WTC11 (cell line): ENCODE measurements around the gene ZMYM1. TPM values are rescaled to one million over a fixed set of nuclear protein-coding genes. Genes with fewer than 3 reads are reported as not detected.

Experiments
- ATAC-seq: fragments of 200-7000 bp; cut with Tn5 transposase; 2 replicates; pipeline ENCODE4 v1.10.0; 2021; ENCODE audit warnings: mild to moderate bottlenecking, moderate library complexity
- CTCF ChIA-PET: fragments of 300-600 bp; sonication (Branson Sonifier 250); formaldehyde crosslinking; loops from one replicate; lab custom pipeline; 2021; ENCODE audit warnings: antibody characterized with exemption; lab: Charles Lee
- POLR2A ChIA-PET: fragments of 350-600 bp; sonication (Branson Sonifier 250); formaldehyde crosslinking; loops from one replicate; lab custom pipeline; 2021; ENCODE audit warnings: antibody characterized with exemption; lab: Charles Lee
- DNase-seq: peaks from one replicate; pipeline ENCODE4 v3.0.0; 2021; ENCODE audit warnings: low spot score
- H3K27ac Mint-ChIP-seq: 2 replicates; pipeline ENCODE4 v1.8.0; 2021; ENCODE audit warnings: mixed read lengths
- H3K27me3 Mint-ChIP-seq: 2 replicates; pipeline ENCODE4 v1.8.0; 2021; ENCODE audit warnings: low read depth, mild to moderate bottlenecking, moderate library complexity, mixed read lengths
- H3K36me3 Mint-ChIP-seq: 2 replicates; pipeline ENCODE4 v1.8.0; 2021; ENCODE audit warnings: mixed read lengths
- H3K4me1 Mint-ChIP-seq: 2 replicates; pipeline ENCODE4 v1.8.0; 2022; ENCODE audit warnings: mixed read lengths
- H3K4me3 Mint-ChIP-seq: 2 replicates; pipeline ENCODE4 v1.8.0; 2021; ENCODE audit warnings: mild to moderate bottlenecking, moderate library complexity, mixed read lengths
- H3K9me3 Mint-ChIP-seq: 2 replicates; pipeline ENCODE4 v1.8.0; 2021; ENCODE audit warnings: mixed read lengths
- AR ChIP-seq: fragments of 250-450 bp; sonication (Bioruptor Pico); IDR thresholded peaks from 2 replicates; pipeline ENCODE4 v1.9.0; 2021; ENCODE audit warnings: mild to moderate bottlenecking
- ARID4B ChIP-seq: sonication (generic); formaldehyde crosslinking; IDR thresholded peaks from 2 replicates; pipeline ENCODE4 v1.8.0; 2023; ENCODE audit warnings: missing genetic modification reagents, mild to moderate bottlenecking, borderline replicate concordance
- CREB1 ChIP-seq: sonication (generic); formaldehyde crosslinking; IDR thresholded peaks from 2 replicates; pipeline ENCODE4 v1.8.0; 2023; ENCODE audit warnings: mild to moderate bottlenecking, missing genetic modification reagents
- CREM ChIP-seq: sonication (generic); formaldehyde crosslinking; IDR thresholded peaks from 2 replicates; pipeline ENCODE4 v1.8.1; 2022; ENCODE audit warnings: mild to moderate bottlenecking, missing genetic modification reagents, moderate library complexity
- CTCF ChIP-seq: fragments of 200-600 bp; IDR thresholded peaks from 2 replicates; pipeline ENCODE4 v1.8.0; 2022; ENCODE audit warnings: antibody characterized with exemption
- ELF4 ChIP-seq: sonication (generic); formaldehyde crosslinking; IDR thresholded peaks from 2 replicates; pipeline ENCODE4 v1.8.1; 2022; ENCODE audit warnings: low read depth, mild to moderate bottlenecking, moderate library complexity, missing genetic modification reagents
- EMX1 ChIP-seq: fragments of 250-450 bp; sonication (Bioruptor Pico); IDR thresholded peaks from 2 replicates; pipeline ENCODE4 v1.8.0; 2021; ENCODE audit warnings: mild to moderate bottlenecking
- ESRRA ChIP-seq: sonication (generic); formaldehyde crosslinking; IDR thresholded peaks from 2 replicates; pipeline ENCODE4 v1.8.1; 2022; ENCODE audit warnings: mild to moderate bottlenecking, missing genetic modification reagents, borderline replicate concordance
- IRF1 ChIP-seq: sonication (generic); formaldehyde crosslinking; IDR thresholded peaks from 2 replicates; pipeline ENCODE4 v1.8.0; 2023; ENCODE audit warnings: missing genetic modification reagents
- IRF2 ChIP-seq: sonication (generic); formaldehyde crosslinking; IDR thresholded peaks from 2 replicates; pipeline ENCODE4 v1.8.0; 2022; ENCODE audit warnings: low read depth, missing genetic modification reagents, borderline replicate concordance
- JUN ChIP-seq: sonication (generic); formaldehyde crosslinking; IDR thresholded peaks from 2 replicates; pipeline ENCODE4 v1.8.0; 2023; ENCODE audit warnings: mild to moderate bottlenecking, missing genetic modification reagents
- MYBL2 ChIP-seq: sonication (generic); formaldehyde crosslinking; IDR thresholded peaks from 2 replicates; pipeline ENCODE4 v1.8.1; 2023; ENCODE audit warnings: mild to moderate bottlenecking, moderate library complexity, missing genetic modification reagents
- NFATC4 ChIP-seq: fragments of 250-450 bp; sonication (Bioruptor Pico); IDR thresholded peaks from 2 replicates; pipeline ENCODE4 v1.9.0; 2021; ENCODE audit warnings: mild to moderate bottlenecking
- OVOL2 ChIP-seq: fragments of 250-450 bp; sonication (Bioruptor Pico); IDR thresholded peaks from 2 replicates; pipeline ENCODE4 v1.9.0; 2021; ENCODE audit warnings: mild to moderate bottlenecking, borderline replicate concordance
- PRRX2 ChIP-seq: fragments of 250-450 bp; sonication (Bioruptor Pico); IDR thresholded peaks from 2 replicates; pipeline ENCODE4 v1.8.0; 2021; ENCODE audit warnings: mild to moderate bottlenecking
- SMAD3 ChIP-seq: sonication (generic); formaldehyde crosslinking; IDR thresholded peaks from 2 replicates; pipeline ENCODE4 v1.8.0; 2022; ENCODE audit warnings: missing genetic modification reagents, mild to moderate bottlenecking, borderline replicate concordance
- SOX15 ChIP-seq: fragments of 250-450 bp; sonication (Bioruptor Pico); IDR thresholded peaks from 2 replicates; pipeline ENCODE4 v1.9.0; 2021; ENCODE audit warnings: mild to moderate bottlenecking
- SP1 ChIP-seq: sonication (generic); formaldehyde crosslinking; conservative IDR thresholded peaks from 2 replicates; pipeline ENCODE4 v1.8.1; 2022; ENCODE audit warnings: missing genetic modification reagents
- TP53 ChIP-seq: sonication (generic); formaldehyde crosslinking; IDR thresholded peaks from 2 replicates; pipeline ENCODE4 v1.8.1; 2023; ENCODE audit warnings: mild to moderate bottlenecking, missing genetic modification reagents
- ZNF121 ChIP-seq: sonication (generic); formaldehyde crosslinking; IDR thresholded peaks from 2 replicates; pipeline ENCODE4 v1.8.0; 2023; ENCODE audit warnings: missing genetic modification reagents
- total RNA-seq: library from RNA; stranded (reverse); gene quantifications from 3 replicates; pipeline ENCODE4 v1.2.3, GENCODE V29; 2021

Gene ZMYM1
- total RNA-seq, 1 experiment from 2014 or later = 38.5 TPM

- ATAC-seq (no peak), DNase-seq (no peak)
- peaks cover 8% of the 10 kb centered on the region for H3K9me3 Mint-ChIP-seq
- H3K4me3 Mint-ChIP-seq = no peak overlapping the region
- no peak overlapping the region for H3K27ac Mint-ChIP-seq
- no peaks in the 10 kb centered on the region for H3K36me3 Mint-ChIP-seq
- ChIA-PET CTCF (no interaction called here), POLR2A (no interaction called here)
- TF ChIP-seq TP53 (CRISPR knock-in tag) = no peak
- TF ChIP-seq SMAD3 (CRISPR knock-in tag) = no peak
- TF ChIP-seq EMX1 (CRISPR knock-in tag) = no peak
- TF ChIP-seq MYBL2 = no peak
- no peak for TF ChIP-seq OVOL2 (CRISPR knock-in tag)
- no peak for TF ChIP-seq ARID4B (CRISPR knock-in tag)
- TF ChIP-seq ESRRA (CRISPR knock-in tag) = no peak
- TF ChIP-seq PRRX2 (CRISPR knock-in tag) = no peak
- TF ChIP-seq CTCF = no peak
- TF ChIP-seq AR = no peak
- no peak for TF ChIP-seq ZNF121 (CRISPR knock-in tag)
- TF ChIP-seq CREM (CRISPR knock-in tag) = no peak
- no peak for TF ChIP-seq CREB1 (CRISPR knock-in tag)
- TF ChIP-seq IRF2 (CRISPR knock-in tag) = no peak
- no peak for TF ChIP-seq SP1
- no peak for TF ChIP-seq IRF1 (CRISPR knock-in tag)
- TF ChIP-seq JUN (CRISPR knock-in tag) = no peak
- no peak for TF ChIP-seq NFATC4
- TF ChIP-seq ELF4 = no peak
- no peak for TF ChIP-seq SOX15 (CRISPR knock-in tag)
- H3K27me3 Mint-ChIP-seq = peaks cover 10% of the 10 kb centered on the region
- no peaks in the 10 kb centered on the region for H3K4me1 Mint-ChIP-seq
These were observed 9.4 kb upstream of the ZMYM1 start for GRCh38 chr1:35069746-35070145.
